ENCODE results near the gene CDK6. TPM values are rescaled to one million over a fixed set of nuclear protein-coding genes. Genes with fewer than 3 reads are reported as not detected.

The CDK6 gene
- total RNA-seq, 2 experiments from 2014 or later: 130 to 138 TPM

DNA sequence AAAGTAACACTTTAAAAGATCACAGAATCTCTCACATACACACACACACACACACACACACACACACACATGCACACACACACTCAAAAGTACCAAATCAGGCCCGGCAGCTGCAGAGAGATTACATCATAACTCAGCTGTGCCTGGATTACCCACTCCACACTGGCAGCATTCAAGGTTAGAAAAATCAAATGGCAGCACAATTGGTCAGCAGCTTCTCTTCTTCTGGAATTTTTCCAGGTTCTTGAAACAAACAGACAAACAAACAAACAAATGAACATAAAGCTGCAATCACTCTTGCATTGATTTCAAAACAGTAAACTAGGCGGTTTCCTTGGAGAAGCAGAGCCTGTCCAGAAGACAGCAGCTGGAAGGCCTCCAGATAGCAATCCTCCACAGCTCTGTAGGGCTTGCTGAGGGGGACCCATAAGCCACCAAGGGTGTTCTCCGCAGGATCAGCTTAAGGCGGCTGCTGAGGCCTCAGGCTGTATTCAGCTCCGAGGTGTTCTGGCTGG, 221.7 kb downstream of the CDK6 start:
- H3K4me1 Mint-ChIP-seq (ENCODE audit: low read depth): peaks cover 22% of the 10 kb centered on the region
- DNase-seq (no peak), ATAC-seq (no peak)
- H3K4me3 Mint-ChIP-seq: no peak overlapping the region
- ChIA-PET CTCF (interaction anchor here (0.7 to 1.1 kb wide), 5 partner anchors 23 to 270 kb away, joined by 3 to 4 read pairs (median 3); no protein-coding TSS in a partner anchor), POLR2A (interaction anchor here (0.6 to 2.1 kb wide), 2 partner anchors 10 to 217 kb away, joined by 3 to 9 read pairs; no protein-coding TSS in a partner anchor)
- no peaks in the 10 kb centered on the region for H3K9me3 Mint-ChIP-seq
- intact Hi-C loops (cut with micrococcal nuclease): no loop called here
- H3K36me3 Mint-ChIP-seq (ENCODE audit: low read depth): peaks cover 49% of the 10 kb centered on the region
- no peak overlapping the region for H3K27ac Mint-ChIP-seq
- no peaks in the 10 kb centered on the region for H3K27me3 Mint-ChIP-seq
- TF ChIP-seq, protein P1, sequence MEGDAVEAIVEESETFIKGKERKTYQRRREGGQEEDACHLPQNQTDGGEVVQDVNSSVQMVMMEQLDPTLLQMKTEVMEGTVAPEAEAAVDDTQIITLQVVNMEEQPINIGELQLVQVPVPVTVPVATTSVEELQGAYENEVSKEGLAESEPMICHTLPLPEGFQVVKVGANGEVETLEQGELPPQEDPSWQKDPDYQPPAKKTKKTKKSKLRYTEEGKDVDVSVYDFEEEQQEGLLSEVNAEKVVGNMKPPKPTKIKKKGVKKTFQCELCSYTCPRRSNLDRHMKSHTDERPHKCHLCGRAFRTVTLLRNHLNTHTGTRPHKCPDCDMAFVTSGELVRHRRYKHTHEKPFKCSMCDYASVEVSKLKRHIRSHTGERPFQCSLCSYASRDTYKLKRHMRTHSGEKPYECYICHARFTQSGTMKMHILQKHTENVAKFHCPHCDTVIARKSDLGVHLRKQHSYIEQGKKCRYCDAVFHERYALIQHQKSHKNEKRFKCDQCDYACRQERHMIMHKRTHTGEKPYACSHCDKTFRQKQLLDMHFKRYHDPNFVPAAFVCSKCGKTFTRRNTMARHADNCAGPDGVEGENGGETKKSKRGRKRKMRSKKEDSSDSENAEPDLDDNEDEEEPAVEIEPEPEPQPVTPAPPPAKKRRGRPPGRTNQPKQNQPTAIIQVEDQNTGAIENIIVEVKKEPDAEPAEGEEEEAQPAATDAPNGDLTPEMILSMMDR (IDR thresholded peaks at IDR 0.05): no peak

DNA sequence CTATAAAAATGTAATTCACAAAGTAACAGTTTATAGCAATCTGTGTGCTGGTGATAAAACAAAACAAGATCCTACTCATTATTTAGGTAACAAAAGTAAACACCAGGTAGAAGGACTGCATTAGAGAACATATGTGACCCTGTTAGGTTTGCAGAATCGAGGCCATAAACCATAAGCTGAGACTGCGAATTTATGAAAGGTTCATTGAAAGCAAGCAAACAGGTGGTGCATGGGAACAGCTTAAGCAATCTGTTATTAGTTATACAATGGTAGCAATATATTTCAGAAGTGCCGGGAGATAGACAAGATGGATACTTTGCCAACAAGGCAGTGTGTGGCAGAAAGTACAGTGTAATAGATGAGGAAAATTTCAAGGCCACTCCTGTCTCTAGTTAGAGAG, 222.7 kb downstream of the CDK6 start:
- Mint-ChIP-seq H3K9me3 (no peaks in the 10 kb centered on the region), H3K4me1 (ENCODE audit: low read depth) (peaks cover 23% of the 10 kb centered on the region), H3K36me3 (ENCODE audit: low read depth) (peaks cover 49% of the 10 kb centered on the region), H3K27me3 (no peaks in the 10 kb centered on the region), H3K4me3 (no peak overlapping the region), H3K27ac (peak overlapping the region; percentile 32)
- intact Hi-C loops (cut with micrococcal nuclease): no loop called here
- DNase-seq: no peak
- ChIA-PET POLR2A (interaction anchor here (1.6 to 2.1 kb wide), 2 partner anchors 18 to 218 kb away, joined by 5 to 9 read pairs; no protein-coding TSS in a partner anchor), CTCF (interaction anchor here (1.0 kb wide), 2 partner anchors 11 to 219 kb away, joined by 4 to 5 read pairs; no protein-coding TSS in a partner anchor)
- no peak for ATAC-seq
- TF ChIP-seq, protein P1 (IDR thresholded peaks at IDR 0.05): no peak

- intact Hi-C loops (cut with micrococcal nuclease): no loop called here
- Mint-ChIP-seq H3K27me3 (no peaks in the 10 kb centered on the region), H3K9me3 (no peaks in the 10 kb centered on the region), H3K4me3 (no peak overlapping the region), H3K27ac (peak overlapping the region; percentile 1), H3K36me3 (ENCODE audit: low read depth) (peaks cover 47% of the 10 kb centered on the region), H3K4me1 (ENCODE audit: low read depth) (peaks cover 23% of the 10 kb centered on the region)
- ChIA-PET CTCF (interaction anchor here (1.0 to 4.4 kb wide), 4 partner anchors 8 to 220 kb away, joined by 4 to 14 read pairs (median 9); no protein-coding TSS in a partner anchor), POLR2A (interaction anchor here (1.6 to 2.1 kb wide), 2 partner anchors 19 to 219 kb away, joined by 5 to 9 read pairs; no protein-coding TSS in a partner anchor)
- DNase-seq (no peak), ATAC-seq (no peak)
- TF ChIP-seq, protein P1 (IDR thresholded peaks at IDR 0.05): no peak
Measured at GRCh38 chr7:92613214-92613613, 223.2 kb downstream of the CDK6 start.

DNA sequence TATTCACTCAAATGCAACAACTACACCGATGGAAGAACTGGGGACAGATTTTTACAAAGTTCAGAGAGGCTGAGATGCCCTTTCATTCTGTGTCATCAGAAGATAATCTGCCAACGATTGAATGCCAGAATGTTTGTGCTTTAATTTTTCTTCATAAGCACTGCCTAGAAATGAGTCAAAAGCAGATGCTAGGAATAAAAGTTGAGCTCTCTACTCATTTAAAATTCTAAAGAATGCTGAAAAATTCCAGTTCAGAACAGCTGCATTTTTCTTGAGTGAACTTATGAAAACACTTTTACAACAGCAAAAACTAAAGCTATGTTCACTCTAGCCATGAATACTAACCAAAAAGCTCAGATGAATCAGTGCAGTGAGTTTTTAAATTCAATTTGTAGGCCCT, 223.9 kb downstream of the CDK6 start:
- ATAC-seq (no peak), DNase-seq (no peak)
- TF ChIP-seq, protein P1 (IDR thresholded peaks at IDR 0.05): no peak
- H3K9me3 Mint-ChIP-seq: no peaks in the 10 kb centered on the region
- CTCF ChIA-PET: interaction anchor here (1.2 to 4.4 kb wide), 4 partner anchors 8 to 22 kb away, joined by 5 to 14 read pairs (median 9); partner anchors contain the start of gene FAM133B
- POLR2A ChIA-PET: interaction anchor here (1.6 kb wide), 1 partner anchor 20 kb away, joined by 5 read pairs; no protein-coding TSS in a partner anchor
- H3K27me3 Mint-ChIP-seq: no peaks in the 10 kb centered on the region
- H3K27ac Mint-ChIP-seq: peak overlapping the region; percentile 69
- no peak overlapping the region for H3K4me3 Mint-ChIP-seq
- intact Hi-C loops (cut with micrococcal nuclease): no loop called here
- peaks cover 44% of the 10 kb centered on the region for H3K36me3 Mint-ChIP-seq (ENCODE audit: low read depth)
- H3K4me1 Mint-ChIP-seq (ENCODE audit: low read depth): peaks cover 23% of the 10 kb centered on the region

- Mint-ChIP-seq H3K27ac (peak overlapping the region; percentile 69), H3K36me3 (ENCODE audit: low read depth) (peaks cover 37% of the 10 kb centered on the region), H3K4me1 (ENCODE audit: low read depth) (peaks cover 23% of the 10 kb centered on the region), H3K9me3 (no peaks in the 10 kb centered on the region), H3K27me3 (no peaks in the 10 kb centered on the region), H3K4me3 (no peak overlapping the region)
- ChIA-PET CTCF (interaction anchor here (1.1 to 4.4 kb wide), 6 partner anchors 9 to 446 kb away, joined by 3 to 14 read pairs (median 5); partner anchors contain the start of genes FAM133B, PEX1 and RBM48), POLR2A (interaction anchor here (0.6 to 0.7 kb wide), 2 partner anchors 21 to 348 kb away, joined by 3 to 4 read pairs; partner anchors contain the start of gene FAM133B)
- ATAC-seq (no peak), DNase-seq (no peak)
- TF ChIP-seq, protein P1 (IDR thresholded peaks at IDR 0.05): no peak
- intact Hi-C loops (cut with micrococcal nuclease): no loop called here
Measured at GRCh38 chr7:92611735-92612134, 224.6 kb downstream of the CDK6 start.

Data from activated CD8-positive, alpha-beta T cell treated with anti-CD3 and anti-CD28 coated beads for 36 hours (primary cell).